Activated CD4-positive, alpha-beta memory T cell treated with anti-CD3 and anti-CD28 coated beads, Interleukin-2, amount 10 ng/mL, durations not matched to agents 7 days and 5 days (primary cell): ENCODE results near the gene VPS54. TPM values are rescaled to one million over a fixed set of nuclear protein-coding genes. Genes with fewer than 3 reads are reported as not detected.

Experiments
- CTCF ChIA-PET: fragments of 350-600 bp; sonication (Branson Sonifier 250); formaldehyde crosslinking; loops from one replicate; lab custom pipeline; 2021; ENCODE audit warnings: antibody characterized with exemption, inconsistent platforms; lab: Charles Lee
- POLR2A ChIA-PET: fragments of 350-600 bp; sonication (Branson Sonifier 250); formaldehyde crosslinking; loops from one replicate; lab custom pipeline; 2021; ENCODE audit warnings: antibody characterized with exemption; lab: Charles Lee
- DNase-seq: peaks from one replicate; pipeline ENCODE4 v3.0.0-alpha.2; 2020
- H3K27ac Mint-ChIP-seq: one replicate; pipeline ENCODE4 v1.8.0; 2021; ENCODE audit warnings: mild to moderate bottlenecking, mixed read lengths
- H3K27me3 Mint-ChIP-seq: one replicate; pipeline ENCODE4 v1.8.0; 2021; ENCODE audit warnings: mixed read lengths
- H3K36me3 Mint-ChIP-seq: one replicate; pipeline ENCODE4 v1.8.0; 2021; ENCODE audit warnings: low read depth, mixed read lengths
- H3K4me1 Mint-ChIP-seq: one replicate; pipeline ENCODE4 v1.8.0; 2021; ENCODE audit warnings: mixed read lengths
- H3K4me3 Mint-ChIP-seq: one replicate; pipeline ENCODE4 v1.8.0; 2021; ENCODE audit warnings: mild to moderate bottlenecking, mixed read lengths
- H3K9me3 Mint-ChIP-seq: one replicate; pipeline ENCODE4 v1.8.0; 2021; ENCODE audit warnings: mixed read lengths
- total RNA-seq, 2 experiments: library from RNA; stranded (reverse); gene quantifications; one replicate each; pipeline ENCODE4 v1.2.3, GENCODE V29; 2021

The VPS54 gene
- total RNA-seq, 2 experiments from 2014 or later: 18.8 to 19.2 TPM

DNA sequence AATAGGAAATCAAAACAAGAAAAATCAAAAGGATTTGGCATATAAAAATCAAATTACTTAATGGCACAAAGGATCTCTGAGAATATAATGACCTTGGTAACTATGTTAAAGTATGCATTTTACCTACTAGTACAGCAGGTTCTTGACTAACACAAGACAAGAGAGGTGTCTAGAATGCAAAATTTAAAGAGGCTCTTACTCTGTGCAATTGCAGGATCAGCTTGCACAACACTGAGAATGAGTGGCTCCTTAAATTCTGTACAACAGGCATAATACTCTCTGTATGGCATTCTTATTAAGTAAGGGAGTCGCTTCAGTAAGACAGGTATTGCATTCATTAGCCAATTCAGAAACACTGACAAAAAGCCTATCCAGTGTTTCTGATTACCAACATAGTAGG is 104.9 kb downstream of the VPS54 start:
- ChIA-PET POLR2A (no interaction called here), CTCF (no interaction called here)
- Mint-ChIP-seq H3K27me3 (no peaks in the 10 kb centered on the region), H3K4me1 (no peaks in the 10 kb centered on the region), H3K9me3 (no peaks in the 10 kb centered on the region), H3K4me3 (no peak overlapping the region), H3K27ac (no peak overlapping the region), H3K36me3 (peaks cover 62% of the 10 kb centered on the region)
- no peak for DNase-seq

DNA sequence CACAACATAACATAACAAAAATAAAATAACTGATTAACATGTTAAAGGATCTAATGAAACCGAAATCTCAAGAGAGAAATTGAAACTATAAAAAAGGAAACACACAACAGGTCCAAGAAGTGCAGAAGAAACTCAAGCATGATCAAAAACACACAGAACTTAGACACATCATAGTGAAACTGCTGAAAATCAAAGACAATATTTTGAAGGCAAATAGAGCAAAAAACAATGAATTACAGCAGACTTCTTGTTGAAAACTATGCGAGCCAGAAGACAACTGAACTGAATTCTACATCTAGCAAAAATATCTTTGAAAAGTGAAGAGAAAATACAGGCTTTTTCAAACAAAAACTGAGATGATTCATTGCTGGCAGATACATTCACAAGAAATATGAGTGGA is 116.2 kb downstream of the VPS54 start:
- peaks cover 14% of the 10 kb centered on the region for H3K4me1 Mint-ChIP-seq
- no peak overlapping the region for H3K4me3 Mint-ChIP-seq
- peaks cover 32% of the 10 kb centered on the region for H3K9me3 Mint-ChIP-seq
- peak overlapping the region; percentile 1 for H3K27ac Mint-ChIP-seq
- POLR2A ChIA-PET: no interaction called here
- H3K36me3 Mint-ChIP-seq: peaks cover 89% of the 10 kb centered on the region
- DNase-seq: no peak
- CTCF ChIA-PET: no interaction called here
- H3K27me3 Mint-ChIP-seq: no peaks in the 10 kb centered on the region

DNA sequence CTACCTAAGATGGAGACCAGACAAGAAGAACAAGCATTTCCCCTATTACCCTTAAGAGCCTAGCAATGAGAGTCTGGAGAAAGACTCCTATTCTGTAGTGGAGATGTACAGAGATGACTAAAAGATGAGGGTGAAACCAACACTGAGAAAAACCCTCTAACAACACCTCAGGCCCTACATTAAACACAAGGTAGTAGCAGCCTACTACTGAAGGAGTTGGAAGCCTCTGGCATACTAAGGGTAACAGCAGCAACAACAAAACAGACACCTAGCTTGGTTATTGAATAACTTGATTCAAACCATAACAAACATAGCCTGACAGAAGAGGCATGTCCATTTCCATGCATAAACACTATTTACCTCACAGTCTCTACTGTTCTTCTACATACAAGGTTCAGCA is 117.1 kb downstream of the VPS54 start:
- ChIA-PET CTCF (no interaction called here), POLR2A (no interaction called here)
- Mint-ChIP-seq H3K36me3 (peaks cover 85% of the 10 kb centered on the region), H3K27ac (no peak overlapping the region), H3K9me3 (peaks cover 32% of the 10 kb centered on the region), H3K27me3 (no peaks in the 10 kb centered on the region), H3K4me1 (peaks cover 14% of the 10 kb centered on the region), H3K4me3 (no peak overlapping the region)
- no peak for DNase-seq

DNA sequence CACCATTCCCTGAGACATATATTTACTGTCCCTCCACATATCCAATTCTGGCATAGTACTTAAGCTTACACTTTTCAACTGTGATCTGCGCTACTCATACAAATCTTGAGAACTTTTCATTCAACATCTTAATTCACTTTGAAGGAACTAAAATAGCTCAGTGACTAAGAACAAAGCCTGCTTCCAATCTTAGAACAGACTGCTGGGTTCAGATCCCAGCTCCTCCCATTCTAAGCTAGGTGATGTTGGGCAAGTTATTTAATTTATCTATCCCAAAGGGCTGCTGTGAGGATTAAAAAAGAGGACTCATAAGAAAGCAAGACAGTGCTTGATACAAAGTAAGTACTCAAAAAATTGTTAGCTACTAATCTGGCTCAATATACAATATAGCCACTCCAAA is 119.6 kb downstream of the VPS54 start:
- Mint-ChIP-seq H3K4me3 (no peak overlapping the region), H3K9me3 (peaks cover 18% of the 10 kb centered on the region), H3K36me3 (peaks cover 82% of the 10 kb centered on the region), H3K4me1 (peaks cover 14% of the 10 kb centered on the region), H3K27ac (no peak overlapping the region), H3K27me3 (no peaks in the 10 kb centered on the region)
- no peak for DNase-seq
- POLR2A ChIA-PET: interaction anchor here (2.3 kb wide), 1 partner anchor 58 kb away, joined by 9 read pairs; the partner anchor contains the start of gene UGP2
- CTCF ChIA-PET: interaction anchor here (0.5 to 1.3 kb wide), 4 partner anchors 10 to 431 kb away, joined by 3 read pairs; no protein-coding TSS in a partner anchor

DNA sequence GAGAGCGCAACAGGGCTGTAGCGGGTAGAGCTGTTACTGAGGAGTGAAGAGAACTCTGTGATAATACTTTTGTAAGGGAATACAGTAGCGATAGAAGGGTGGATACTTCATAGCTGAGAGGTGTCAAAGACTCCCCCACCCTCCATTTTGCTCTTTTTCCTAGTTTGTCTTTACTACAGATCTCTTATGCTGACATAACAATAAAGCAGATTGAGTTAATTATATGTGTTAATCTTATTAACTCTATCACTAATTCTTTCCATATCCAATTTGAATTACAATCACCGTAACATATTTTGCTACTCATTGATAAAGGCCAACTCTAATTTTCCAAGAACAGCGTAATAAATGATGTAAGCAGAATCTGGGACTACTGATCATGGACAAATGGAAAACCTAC is 120.4 kb downstream of the VPS54 start:
- Mint-ChIP-seq H3K27me3 (no peaks in the 10 kb centered on the region), H3K4me3 (no peak overlapping the region), H3K9me3 (peaks cover 15% of the 10 kb centered on the region), H3K4me1 (peaks cover 14% of the 10 kb centered on the region), H3K27ac (no peak overlapping the region), H3K36me3 (peaks cover 82% of the 10 kb centered on the region)
- ChIA-PET POLR2A (interaction anchor here (2.3 kb wide), 1 partner anchor 58 kb away, joined by 9 read pairs; the partner anchor contains the start of gene UGP2), CTCF (interaction anchor here (0.5 to 1.3 kb wide), 3 partner anchors 8 to 432 kb away, joined by 3 read pairs; no protein-coding TSS in a partner anchor)
- no peak for DNase-seq

DNA sequence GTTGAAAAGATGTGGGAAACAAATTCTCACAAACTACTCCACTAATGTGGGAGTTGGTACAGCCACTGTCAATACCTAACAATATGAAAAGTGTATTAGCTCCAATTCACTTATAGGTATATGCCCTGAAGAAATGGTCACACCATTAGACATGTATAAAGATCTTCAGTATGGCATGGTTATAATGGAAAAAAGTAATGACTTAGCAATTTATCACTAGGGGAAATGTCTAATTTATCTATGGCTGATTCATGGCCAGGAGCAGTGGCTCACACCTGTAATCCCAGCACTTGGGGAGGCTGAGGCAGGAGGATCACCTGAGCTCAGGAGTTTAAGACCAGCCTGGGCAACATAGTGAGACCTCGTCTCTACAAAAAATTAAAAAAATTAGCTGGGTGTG is 125.1 kb downstream of the VPS54 start:
- Mint-ChIP-seq H3K4me3 (no peak overlapping the region), H3K9me3 (no peaks in the 10 kb centered on the region), H3K27me3 (no peaks in the 10 kb centered on the region), H3K4me1 (no peaks in the 10 kb centered on the region), H3K27ac (no peak overlapping the region), H3K36me3 (peaks cover 74% of the 10 kb centered on the region)
- CTCF ChIA-PET: no interaction called here
- POLR2A ChIA-PET: no interaction called here
- DNase-seq: no peak

DNA sequence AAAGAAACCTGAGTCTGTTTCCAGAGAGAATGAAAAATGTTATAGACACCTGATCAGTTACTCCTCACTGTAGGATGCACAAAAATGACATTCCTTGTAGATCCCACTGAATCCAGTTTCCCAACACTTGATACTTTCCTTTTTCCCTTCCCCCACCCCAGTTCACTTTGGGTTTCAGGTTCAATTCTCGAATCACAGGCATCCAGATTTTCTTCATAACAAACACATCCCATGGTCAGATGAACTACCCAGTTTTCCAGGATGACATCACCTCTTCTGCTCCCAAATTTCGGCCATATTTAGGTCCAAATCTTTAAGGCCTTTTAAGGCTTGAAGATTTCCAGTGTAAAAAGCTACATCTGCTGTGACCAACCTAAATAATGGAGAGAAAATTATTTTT is 126.1 kb downstream of the VPS54 start:
- no peaks in the 10 kb centered on the region for H3K9me3 Mint-ChIP-seq
- peaks cover 75% of the 10 kb centered on the region for H3K36me3 Mint-ChIP-seq
- ChIA-PET CTCF (no interaction called here), POLR2A (interaction anchor here (1.2 kb wide), 1 partner anchor 27 kb away, joined by 3 read pairs; no protein-coding TSS in a partner anchor)
- peaks cover 2% of the 10 kb centered on the region for H3K4me1 Mint-ChIP-seq
- no peak for DNase-seq
- no peak overlapping the region for H3K27ac Mint-ChIP-seq
- H3K4me3 Mint-ChIP-seq: no peak overlapping the region
- no peaks in the 10 kb centered on the region for H3K27me3 Mint-ChIP-seq

DNA sequence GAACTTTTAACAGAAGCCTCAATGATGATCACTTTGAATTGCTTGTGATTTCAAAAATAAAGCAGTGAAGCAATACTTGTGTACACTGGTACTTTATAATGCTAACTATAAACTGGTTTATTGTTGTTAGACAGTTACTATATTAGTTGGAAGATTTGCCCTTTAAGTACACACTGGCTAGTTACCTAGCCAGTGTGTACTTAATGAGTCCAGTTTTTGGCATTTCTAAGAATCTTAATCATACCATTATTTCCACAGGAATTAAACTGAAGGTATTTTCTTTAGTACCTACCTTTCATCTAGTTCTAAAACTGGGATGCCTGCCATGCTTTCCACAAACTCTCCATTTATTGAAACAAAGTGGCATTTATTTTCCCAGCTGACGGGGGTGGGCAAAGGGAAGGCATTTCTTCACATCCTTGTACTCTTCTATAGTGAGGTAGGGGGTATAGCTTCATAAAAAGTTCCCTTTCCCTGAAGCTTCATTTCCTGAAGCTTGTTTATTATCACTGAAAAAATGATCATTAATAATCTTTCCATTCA is 127.7 kb downstream of the VPS54 start:
- H3K27ac Mint-ChIP-seq: no peak overlapping the region
- CTCF ChIA-PET: no interaction called here
- no peak for DNase-seq
- no peaks in the 10 kb centered on the region for H3K27me3 Mint-ChIP-seq
- H3K36me3 Mint-ChIP-seq: peaks cover 78% of the 10 kb centered on the region
- H3K4me3 Mint-ChIP-seq: no peak overlapping the region
- POLR2A ChIA-PET: no interaction called here
- no peaks in the 10 kb centered on the region for H3K9me3 Mint-ChIP-seq
- peaks cover 2% of the 10 kb centered on the region for H3K4me1 Mint-ChIP-seq

DNA sequence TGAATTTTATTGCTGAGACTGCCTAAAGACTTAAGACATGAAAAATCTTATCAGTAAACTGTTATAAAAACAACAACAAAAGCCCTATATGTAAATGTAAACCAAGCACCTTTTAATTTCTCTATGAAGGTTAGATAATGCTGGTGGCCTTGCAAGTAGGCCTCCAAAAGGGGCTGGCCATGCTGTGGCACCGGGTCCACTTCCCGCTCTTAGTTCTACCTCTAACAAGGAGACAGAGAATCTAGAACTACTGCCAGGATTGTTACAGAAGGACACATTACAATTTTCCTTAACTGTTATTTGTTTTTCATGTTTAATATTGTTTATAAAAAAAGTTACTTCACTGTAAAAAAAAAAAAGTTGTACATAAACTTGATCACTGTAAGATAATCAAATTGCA is 128.6 kb downstream of the VPS54 start:
- H3K36me3 Mint-ChIP-seq: peaks cover 73% of the 10 kb centered on the region
- CTCF ChIA-PET: interaction anchor here (0.9 to 1.7 kb wide), 7 partner anchors 8 to 191 kb away, joined by 3 to 9 read pairs (median 4); partner anchors contain the start of gene UGP2
- no peak overlapping the region for H3K4me3 Mint-ChIP-seq
- no peak overlapping the region for H3K27ac Mint-ChIP-seq
- no peak for DNase-seq
- H3K4me1 Mint-ChIP-seq: peaks cover 2% of the 10 kb centered on the region
- POLR2A ChIA-PET: interaction anchor here (0.9 kb wide), 1 partner anchor 50 kb away, joined by 3 read pairs; no protein-coding TSS in a partner anchor
- H3K9me3 Mint-ChIP-seq: no peaks in the 10 kb centered on the region
- H3K27me3 Mint-ChIP-seq: no peaks in the 10 kb centered on the region

DNA sequence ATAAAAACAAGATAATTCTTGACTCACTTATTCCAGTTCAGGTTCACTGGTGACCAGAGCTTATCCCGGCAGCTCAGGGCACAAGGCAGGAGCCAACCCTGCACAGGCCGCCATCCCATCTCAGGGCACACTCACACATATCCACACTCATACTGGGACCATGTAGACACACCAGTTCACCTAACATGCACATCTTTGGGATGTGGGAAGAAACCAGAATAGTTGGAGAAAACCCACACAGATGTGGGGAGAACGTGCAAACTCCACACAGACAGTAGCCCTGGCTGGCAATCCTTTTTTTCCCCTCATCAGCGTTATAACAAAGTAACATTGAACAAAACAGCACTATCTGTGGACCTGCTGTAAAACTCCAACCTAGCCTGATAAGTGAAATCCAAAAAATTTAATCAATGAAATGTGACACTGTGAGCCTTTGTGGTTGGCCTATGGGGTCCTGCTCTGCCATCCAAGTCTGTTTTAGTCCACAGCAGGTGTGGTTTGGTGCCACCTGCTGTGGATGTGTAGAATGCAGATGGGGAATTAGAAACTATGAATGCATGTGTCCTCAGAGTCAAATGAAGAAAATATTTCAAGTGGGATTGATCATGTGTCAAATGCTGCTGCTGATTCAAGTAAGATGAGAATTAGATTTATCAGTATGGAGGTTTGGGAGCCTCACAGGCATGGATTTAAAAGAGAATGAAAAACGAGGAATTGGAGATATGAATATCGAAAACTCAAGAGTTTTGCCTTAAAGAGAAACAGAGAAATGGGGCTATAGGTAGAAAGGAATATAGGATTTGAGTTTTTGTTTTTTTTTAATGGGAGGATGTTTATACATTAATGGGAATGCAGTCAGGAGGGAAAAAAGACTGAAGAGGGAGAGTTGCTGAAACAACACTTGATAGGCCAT is 130.5 kb downstream of the VPS54 start:
- Mint-ChIP-seq H3K27ac (peak overlapping the region; percentile 1), H3K4me1 (peaks cover 2% of the 10 kb centered on the region), H3K36me3 (peaks cover 71% of the 10 kb centered on the region), H3K4me3 (no peak overlapping the region), H3K27me3 (no peaks in the 10 kb centered on the region), H3K9me3 (no peaks in the 10 kb centered on the region)
- ChIA-PET POLR2A (no interaction called here), CTCF (interaction anchor here (0.7 to 1.7 kb wide), 2 partner anchors 189 kb away, joined by 3 to 9 read pairs; no protein-coding TSS in a partner anchor)
- DNase-seq: peak; percentile 46

DNA sequence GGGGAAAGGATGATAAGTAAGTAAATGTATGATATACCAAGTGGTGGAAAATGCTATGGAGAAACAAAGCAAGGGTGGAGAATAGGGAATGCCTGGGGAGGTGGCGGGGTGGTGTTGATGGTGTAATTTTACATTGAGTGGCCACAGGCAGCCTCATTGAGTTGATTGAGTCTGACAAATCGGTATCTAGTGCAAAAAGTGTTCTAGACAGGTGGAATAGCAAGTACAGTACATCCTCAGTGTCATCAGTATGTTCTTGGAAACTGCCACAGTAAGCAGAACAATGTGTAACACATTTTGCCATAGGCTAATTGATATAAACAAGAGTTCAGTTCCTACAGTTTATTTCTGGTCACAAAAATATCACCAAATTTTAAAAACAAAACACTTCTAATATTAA is 131.2 kb downstream of the VPS54 start:
- DNase-seq: no peak
- H3K9me3 Mint-ChIP-seq: no peaks in the 10 kb centered on the region
- peaks cover 71% of the 10 kb centered on the region for H3K36me3 Mint-ChIP-seq
- H3K27ac Mint-ChIP-seq: peak overlapping the region; percentile 9
- peaks cover 2% of the 10 kb centered on the region for H3K4me1 Mint-ChIP-seq
- H3K27me3 Mint-ChIP-seq: no peaks in the 10 kb centered on the region
- POLR2A ChIA-PET: no interaction called here
- no peak overlapping the region for H3K4me3 Mint-ChIP-seq
- CTCF ChIA-PET: interaction anchor here (0.7 kb wide), 1 partner anchor 188 kb away, joined by 3 read pairs; no protein-coding TSS in a partner anchor

DNA sequence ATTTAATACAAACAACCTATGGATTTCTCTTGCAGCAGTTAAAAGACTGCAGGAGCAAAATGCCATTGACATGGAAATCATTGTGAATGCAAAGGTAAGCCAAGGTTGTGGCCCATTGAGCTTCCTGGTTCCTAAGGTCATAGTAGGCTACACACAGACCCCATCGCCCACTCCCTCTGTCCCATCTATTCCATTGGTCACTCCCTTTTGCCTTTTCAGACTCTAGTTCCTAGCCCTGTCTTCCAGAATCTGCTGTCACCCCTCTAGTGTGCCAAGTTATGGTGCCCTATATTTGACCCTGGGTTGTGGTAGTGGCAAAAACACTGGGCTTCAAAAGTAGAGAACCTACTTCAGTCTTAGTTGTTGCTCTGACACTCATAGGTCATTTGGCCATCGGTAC is 132.8 kb downstream of the VPS54 start:
- H3K9me3 Mint-ChIP-seq: no peaks in the 10 kb centered on the region
- H3K4me3 Mint-ChIP-seq: no peak overlapping the region
- CTCF ChIA-PET: no interaction called here
- POLR2A ChIA-PET: no interaction called here
- H3K36me3 Mint-ChIP-seq: peaks cover 76% of the 10 kb centered on the region
- peaks cover 9% of the 10 kb centered on the region for H3K4me1 Mint-ChIP-seq
- H3K27ac Mint-ChIP-seq: no peak overlapping the region
- DNase-seq: no peak
- H3K27me3 Mint-ChIP-seq: no peaks in the 10 kb centered on the region
